Progenitor cell of endocrine pancreas (in vitro differentiated cells): Measurements from ENCODE around the gene EPS8L2. TPM values are rescaled to one million over a fixed set of nuclear protein-coding genes. Genes with fewer than 3 reads are reported as not detected.
"Not testable (repeated sequence)": the region's sequence is repeated elsewhere in the genome, so short reads cannot be mapped to it uniquely, and the experiment has no call there.

Experiments
- DNase-seq: peaks from one replicate; pipeline ENCODE4 v3.0.0; 2021; ENCODE audit warnings: low spot score; ENCODE audit not compliant: unreplicated experiment
- H3K27ac Mint-ChIP-seq: 2 replicates; pipeline ENCODE4 v1.8.0; 2021; ENCODE audit warnings: mild to moderate bottlenecking, moderate library complexity, mixed read lengths
- H3K27me3 Mint-ChIP-seq: 2 replicates; pipeline ENCODE4 v1.8.0; 2021; ENCODE audit warnings: mixed read lengths
- H3K36me3 Mint-ChIP-seq: 2 replicates; pipeline ENCODE4 v1.8.0; 2022; ENCODE audit warnings: mixed read lengths; ENCODE audit not compliant: insufficient read depth
- H3K4me1 Mint-ChIP-seq: 2 replicates; pipeline ENCODE4 v1.8.0; 2021; ENCODE audit warnings: low read depth, mixed read lengths
- H3K4me3 Mint-ChIP-seq: 2 replicates; pipeline ENCODE4 v1.8.0; 2021; ENCODE audit warnings: low read depth, mild to moderate bottlenecking, moderate library complexity, mixed read lengths
- H3K9me3 Mint-ChIP-seq: 2 replicates; pipeline ENCODE4 v1.8.0; 2021; ENCODE audit warnings: low read depth, mixed read lengths
- CTCF ChIP-seq: fragments of 200-600 bp; sonication (generic); IDR thresholded peaks from one replicate; pipeline ENCODE4 v1.5.0; 2021; ENCODE audit warnings: antibody characterized with exemption, mild to moderate bottlenecking; ENCODE audit not compliant: unreplicated experiment
- total RNA-seq: library from RNA; stranded (reverse); gene quantifications from 2 replicates; pipeline ENCODE4 v1.2.1, GENCODE V29; 2021

EPS8L2 gene
- total RNA-seq, 1 donor from 2014 or later: 100.0 TPM

- Mint-ChIP-seq H3K4me3 (no peak overlapping the region), H3K9me3 (no peaks in the 10 kb centered on the region), H3K4me1 (no peaks in the 10 kb centered on the region), H3K36me3 (peaks cover 2% of the 10 kb centered on the region), H3K27ac (no peak overlapping the region), H3K27me3 (peaks cover 4% of the 10 kb centered on the region)
- no peak for TF ChIP-seq CTCF
- no peak for DNase-seq
These were observed 23.6 kb downstream of the EPS8L2 start for GRCh38 chr11:729492-730074.

- Mint-ChIP-seq H3K27me3 (peaks cover 3% of the 10 kb centered on the region), H3K4me1 (peaks cover 4% of the 10 kb centered on the region), H3K4me3 (no peak overlapping the region), H3K9me3 (no peaks in the 10 kb centered on the region), H3K27ac (no peak overlapping the region), H3K36me3 (peaks cover 5% of the 10 kb centered on the region)
- no peak for DNase-seq
- no peak for TF ChIP-seq CTCF
These were observed 27.0 kb downstream of the EPS8L2 start for GRCh38 chr11:733072-733471.

- H3K4me3 Mint-ChIP-seq, DNase-seq, H3K36me3 Mint-ChIP-seq, H3K9me3 Mint-ChIP-seq, H3K4me1 Mint-ChIP-seq, H3K27me3 Mint-ChIP-seq: not testable (repeated sequence)
- H3K27ac Mint-ChIP-seq: peak overlapping the region; percentile 87
These were observed 28.5 kb downstream of the EPS8L2 start for GRCh38 chr11:734541-734940.

DNA sequence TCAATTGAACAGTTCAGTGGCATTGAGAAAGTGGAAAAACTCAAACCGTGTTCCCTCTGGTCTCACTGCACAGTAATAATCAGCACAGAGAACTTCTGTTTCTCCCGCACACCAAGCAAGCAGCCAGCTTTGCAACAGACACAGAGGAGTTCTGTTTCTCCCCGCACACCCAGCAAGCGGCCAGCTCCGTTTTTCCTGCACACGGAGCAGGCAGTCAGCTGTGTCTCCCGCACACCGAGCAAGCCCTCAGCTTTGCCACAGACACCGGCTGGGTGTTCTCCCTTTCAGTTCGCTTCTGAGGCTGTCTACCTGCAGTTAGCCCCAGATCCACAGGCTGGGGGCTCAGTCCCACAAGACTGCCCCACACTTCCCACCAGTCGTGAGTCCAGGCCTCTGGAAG is 31.3 kb downstream of the EPS8L2 start:
- DNase-seq: no peak
- peaks cover 4% of the 10 kb centered on the region for H3K27me3 Mint-ChIP-seq
- no peak for TF ChIP-seq CTCF
- peaks cover 4% of the 10 kb centered on the region for H3K4me1 Mint-ChIP-seq
- H3K27ac Mint-ChIP-seq: peak overlapping the region; percentile 31
- H3K9me3 Mint-ChIP-seq: no peaks in the 10 kb centered on the region
- no peak overlapping the region for H3K4me3 Mint-ChIP-seq
- H3K36me3 Mint-ChIP-seq: peaks cover 5% of the 10 kb centered on the region

DNA sequence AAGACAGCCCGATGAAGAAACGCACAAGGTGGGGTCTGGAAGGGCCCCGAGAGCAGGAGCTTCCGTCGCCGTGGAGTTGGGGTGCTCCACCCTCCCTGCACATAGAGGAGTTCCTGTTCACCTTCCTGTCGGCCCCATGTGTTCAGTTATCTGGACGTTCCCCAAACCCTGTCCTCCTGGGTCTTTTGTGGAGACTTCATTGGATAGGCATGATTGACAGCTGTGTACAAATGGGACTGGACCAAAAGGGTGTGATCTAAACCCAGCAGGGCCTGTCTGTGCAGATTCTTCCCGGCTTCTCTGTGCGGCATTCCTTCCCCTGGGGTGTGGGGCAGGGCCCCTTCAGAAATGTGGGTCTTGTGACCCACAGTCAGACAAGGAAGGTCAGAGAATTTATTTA is 31.9 kb downstream of the EPS8L2 start:
- DNase-seq, H3K27ac Mint-ChIP-seq, H3K36me3 Mint-ChIP-seq, H3K9me3 Mint-ChIP-seq, H3K27me3 Mint-ChIP-seq, H3K4me3 Mint-ChIP-seq, H3K4me1 Mint-ChIP-seq: not testable (repeated sequence)

DNA sequence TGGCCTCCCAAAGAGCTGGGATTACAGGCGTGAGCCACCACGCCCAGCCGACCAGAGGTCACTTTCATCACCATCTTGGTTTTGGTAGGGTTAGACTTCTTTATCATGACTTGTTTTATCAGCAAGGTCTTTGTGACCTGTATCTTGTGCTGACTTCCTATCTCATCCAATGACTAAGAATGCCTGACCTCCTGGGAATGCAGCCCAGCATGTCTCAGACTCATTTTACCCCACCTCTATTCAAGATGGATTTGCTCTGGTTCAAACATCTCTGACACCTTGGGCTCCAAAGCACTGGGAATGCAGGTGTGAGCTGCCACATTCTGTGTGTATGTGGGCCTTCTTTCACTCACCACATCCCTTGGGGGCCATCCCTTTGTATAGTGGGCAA is 36.1 kb downstream of the EPS8L2 start:
- Mint-ChIP-seq H3K36me3 (no peaks in the 10 kb centered on the region), H3K4me1 (peaks cover 7% of the 10 kb centered on the region), H3K9me3 (no peaks in the 10 kb centered on the region), H3K27me3 (peaks cover 9% of the 10 kb centered on the region), H3K27ac (no peak overlapping the region), H3K4me3 (no peak overlapping the region)
- no peak for TF ChIP-seq CTCF
- DNase-seq: no peak
